SH-SY5Y (cell line): ENCODE data around the gene NKAIN4.

Experiments used
- GATA2 ChIP-seq: IDR thresholded peaks from 2 replicates; pipeline ENCODE4 v1.6.1; 2011; ENCODE audit warnings: mild to moderate bottlenecking, low read depth, low read length
- GATA3 ChIP-seq: IDR thresholded peaks from 2 replicates; pipeline ENCODE4 v1.6.1; 2011; ENCODE audit warnings: low read depth, mild to moderate bottlenecking, low read length, moderate library complexity

GRCh38 chr20:63208346-63208909 lies 45.8 kb downstream of the NKAIN4 start:
- no peak for TF ChIP-seq GATA2
- TF ChIP-seq GATA3, result no peak
